ENCODE data around the gene DAB2IP. TPM values are rescaled to one million over a fixed set of nuclear protein-coding genes. Genes with fewer than 3 reads are reported as not detected.
"Not testable (repeated sequence)": the region's sequence is repeated elsewhere in the genome, so short reads cannot be mapped to it uniquely, and the experiment has no call there.

Gene DAB2IP
- total RNA-seq, 1 donor from 2014 or later = 38.0 TPM

DNA sequence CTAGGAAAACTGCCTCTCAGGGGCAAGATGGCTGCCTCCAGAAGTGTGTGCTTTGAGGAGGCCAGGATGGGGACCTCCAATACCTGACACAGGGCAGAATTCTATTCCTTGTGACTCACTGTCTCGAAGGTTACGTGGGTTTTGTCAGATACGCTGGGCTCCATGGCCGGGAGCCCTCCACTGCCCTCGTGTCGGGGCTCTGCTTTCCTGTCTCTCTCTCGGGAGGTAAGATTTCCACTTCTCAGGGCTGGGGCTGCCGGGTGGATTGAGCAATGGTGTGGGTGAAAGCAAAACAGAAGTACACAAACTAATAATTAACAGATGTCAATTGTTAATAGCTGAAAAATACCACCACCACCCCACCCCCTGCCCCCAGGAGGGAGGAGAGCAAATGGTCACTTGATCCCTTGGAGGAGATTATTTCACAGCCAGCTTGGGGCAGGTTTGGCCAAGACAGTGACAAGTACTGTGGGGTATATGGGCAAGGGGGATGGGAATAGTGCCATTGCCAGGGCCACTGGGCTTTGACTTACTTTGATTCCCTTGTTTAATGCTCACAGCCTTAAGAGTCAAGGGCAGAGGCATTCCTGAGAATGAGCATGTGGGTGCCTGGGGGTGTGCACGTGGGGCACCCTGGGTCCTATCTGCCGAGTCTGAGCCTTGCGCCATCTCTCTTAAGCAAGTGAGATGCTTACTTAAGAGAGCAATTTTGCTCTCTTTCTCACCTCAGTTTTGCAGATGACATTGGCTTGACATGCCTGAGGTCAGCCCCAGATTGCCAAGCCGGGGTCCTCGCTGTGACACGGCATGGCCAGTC is 28.8 kb upstream of the DAB2IP start:
- H3K4me3 ChIP-seq (ENCODE audit: low read depth, low read length) = no peak overlapping the region
- no peaks in the 10 kb centered on the region for H3K27me3 ChIP-seq (ENCODE audit: control insufficient read depth, insufficient read depth, low read length)
- TF ChIP-seq, protein P1, sequence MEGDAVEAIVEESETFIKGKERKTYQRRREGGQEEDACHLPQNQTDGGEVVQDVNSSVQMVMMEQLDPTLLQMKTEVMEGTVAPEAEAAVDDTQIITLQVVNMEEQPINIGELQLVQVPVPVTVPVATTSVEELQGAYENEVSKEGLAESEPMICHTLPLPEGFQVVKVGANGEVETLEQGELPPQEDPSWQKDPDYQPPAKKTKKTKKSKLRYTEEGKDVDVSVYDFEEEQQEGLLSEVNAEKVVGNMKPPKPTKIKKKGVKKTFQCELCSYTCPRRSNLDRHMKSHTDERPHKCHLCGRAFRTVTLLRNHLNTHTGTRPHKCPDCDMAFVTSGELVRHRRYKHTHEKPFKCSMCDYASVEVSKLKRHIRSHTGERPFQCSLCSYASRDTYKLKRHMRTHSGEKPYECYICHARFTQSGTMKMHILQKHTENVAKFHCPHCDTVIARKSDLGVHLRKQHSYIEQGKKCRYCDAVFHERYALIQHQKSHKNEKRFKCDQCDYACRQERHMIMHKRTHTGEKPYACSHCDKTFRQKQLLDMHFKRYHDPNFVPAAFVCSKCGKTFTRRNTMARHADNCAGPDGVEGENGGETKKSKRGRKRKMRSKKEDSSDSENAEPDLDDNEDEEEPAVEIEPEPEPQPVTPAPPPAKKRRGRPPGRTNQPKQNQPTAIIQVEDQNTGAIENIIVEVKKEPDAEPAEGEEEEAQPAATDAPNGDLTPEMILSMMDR (IDR thresholded peaks at IDR 0.05; ENCODE audit: insufficient read depth, low read length, poor library complexity, severe bottlenecking) = no peak
- H3K36me3 ChIP-seq (ENCODE audit: control insufficient read depth, insufficient read depth, low read length) = no peaks in the 10 kb centered on the region
- no peak for DNase-seq (ENCODE audit: low read depth)

DNA sequence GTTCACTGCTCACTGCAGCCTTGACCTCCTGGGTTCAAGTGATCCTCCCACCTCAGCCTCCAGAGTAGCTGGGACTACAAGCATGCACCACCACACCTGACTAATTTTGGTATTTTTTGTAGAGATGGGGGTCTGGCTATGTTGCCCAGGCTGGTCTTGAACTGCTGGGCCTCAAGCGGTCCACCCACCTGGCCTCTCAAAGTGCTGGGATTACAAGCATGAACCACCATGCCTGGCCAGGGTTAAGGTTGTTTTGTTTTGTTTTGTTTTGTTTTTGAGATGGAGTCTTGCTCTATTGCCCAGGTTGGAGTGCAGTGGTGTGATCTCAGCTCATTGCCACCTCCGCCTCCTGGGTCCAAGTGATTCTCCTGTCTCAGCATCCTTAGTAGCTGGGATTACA is 28.0 kb upstream of the DAB2IP start:
- H3K4me3 ChIP-seq (ENCODE audit: low read depth, low read length); H3K36me3 ChIP-seq (ENCODE audit: control insufficient read depth, insufficient read depth, low read length); H3K27me3 ChIP-seq (ENCODE audit: control insufficient read depth, insufficient read depth, low read length); DNase-seq (ENCODE audit: low read depth): not testable (repeated sequence)

DNA sequence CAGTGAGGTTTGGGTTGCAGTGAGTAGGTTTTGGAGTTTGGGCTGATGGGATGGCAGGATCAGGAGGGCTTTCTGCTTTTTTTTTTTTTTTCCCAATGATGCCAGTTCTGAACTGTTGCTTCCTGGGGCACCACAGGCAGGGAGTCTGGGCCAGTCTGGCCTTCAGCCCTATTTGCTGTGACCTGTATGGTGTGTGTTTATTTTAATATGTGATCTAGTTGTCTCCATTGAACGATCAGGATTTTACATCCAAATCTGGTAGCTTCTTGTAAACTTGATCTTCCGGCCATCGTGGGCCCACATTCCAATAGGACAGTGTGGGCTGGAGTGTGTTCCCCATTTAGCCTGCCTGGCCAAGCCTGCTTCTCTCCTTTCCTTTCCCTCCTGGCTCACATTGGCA is 25.8 kb upstream of the DAB2IP start:
- DNase-seq (ENCODE audit: low read depth) = no peak
- Histone ChIP-seq H3K4me3 (ENCODE audit: low read depth, low read length) (no peak overlapping the region), H3K27me3 (ENCODE audit: control insufficient read depth, insufficient read depth, low read length) (no peaks in the 10 kb centered on the region), H3K36me3 (ENCODE audit: control insufficient read depth, insufficient read depth, low read length) (no peaks in the 10 kb centered on the region)
- TF ChIP-seq, protein P1 (IDR thresholded peaks at IDR 0.05; ENCODE audit: insufficient read depth, low read length, poor library complexity, severe bottlenecking) = no peak

DNA sequence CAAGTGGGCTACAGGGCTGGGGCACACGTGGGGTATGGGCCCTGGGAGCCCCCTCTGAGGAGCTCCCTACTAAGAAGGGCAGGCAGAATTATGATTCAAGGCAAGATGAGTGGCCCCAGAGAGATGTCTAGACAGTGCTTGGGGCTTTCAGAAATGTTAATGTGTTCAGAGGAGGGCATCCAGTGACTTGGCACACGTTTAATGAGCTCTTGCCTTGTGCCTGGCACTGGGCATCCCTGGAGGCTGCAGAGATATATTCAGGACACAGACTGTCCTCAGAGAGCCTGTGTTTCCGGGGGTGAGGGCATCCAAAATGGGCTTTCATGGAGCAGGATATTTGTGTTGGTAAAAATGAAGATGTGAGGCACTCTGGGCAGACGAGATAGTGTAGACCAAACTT is 25.4 kb upstream of the DAB2IP start:
- H3K36me3 ChIP-seq (ENCODE audit: control insufficient read depth, insufficient read depth, low read length) = no peaks in the 10 kb centered on the region
- TF ChIP-seq, protein P1 (IDR thresholded peaks at IDR 0.05; ENCODE audit: insufficient read depth, low read length, poor library complexity, severe bottlenecking) = no peak

DNA sequence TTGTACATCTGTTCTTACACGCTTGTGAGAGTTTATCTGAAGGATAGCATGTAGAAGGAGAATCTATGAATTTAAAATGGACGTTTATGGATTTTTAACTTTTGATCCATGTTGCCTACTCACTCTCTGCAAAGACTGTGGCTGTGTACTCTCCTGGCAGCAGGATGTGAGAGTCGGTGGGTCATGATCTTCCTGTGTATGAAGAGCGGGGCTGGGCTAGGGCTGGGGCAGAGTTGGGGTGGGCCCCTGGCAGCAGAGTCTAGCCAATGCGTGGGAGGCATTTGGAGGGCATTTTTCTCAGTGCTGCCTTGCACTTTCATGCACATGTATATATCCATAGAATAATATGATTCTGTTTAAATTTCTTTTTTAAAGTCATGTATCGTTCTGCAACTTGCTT is 24.0 kb upstream of the DAB2IP start:
- H3K36me3 ChIP-seq (ENCODE audit: control insufficient read depth, insufficient read depth, low read length) = no peaks in the 10 kb centered on the region
- TF ChIP-seq, protein P1 (IDR thresholded peaks at IDR 0.05; ENCODE audit: insufficient read depth, low read length, poor library complexity, severe bottlenecking) = no peak

More for the DNA sequence above, 25.4 kb upstream of the DAB2IP start:
- no peak overlapping the region for H3K4me3 ChIP-seq (ENCODE audit: low read depth, low read length)
- DNase-seq (ENCODE audit: low read depth) = no peak
- H3K27me3 ChIP-seq (ENCODE audit: control insufficient read depth, insufficient read depth, low read length) = no peaks in the 10 kb centered on the region

DNA sequence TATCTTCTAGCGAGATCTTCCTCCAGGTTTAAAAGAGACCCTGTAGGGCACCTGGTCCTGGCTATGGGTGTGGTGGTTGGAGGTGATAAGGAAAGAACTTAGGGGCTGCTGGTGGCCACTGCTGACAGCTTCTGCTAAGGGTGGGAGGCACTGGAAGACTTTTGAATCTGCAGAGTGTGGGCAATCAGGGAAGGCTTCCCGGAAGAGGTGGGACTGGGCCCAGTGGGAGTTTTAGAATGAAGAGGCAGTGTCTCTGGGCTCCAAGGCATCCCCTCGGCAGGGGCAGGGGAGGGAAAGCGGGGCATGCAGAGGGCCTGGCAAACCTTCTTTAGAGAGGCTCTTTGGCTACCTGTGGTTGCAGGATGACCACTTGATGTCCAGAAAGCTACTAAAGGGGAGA is 23.0 kb upstream of the DAB2IP start:
- TF ChIP-seq, protein P1 (IDR thresholded peaks at IDR 0.05; ENCODE audit: insufficient read depth, low read length, poor library complexity, severe bottlenecking) = no peak
- no peaks in the 10 kb centered on the region for H3K36me3 ChIP-seq (ENCODE audit: control insufficient read depth, insufficient read depth, low read length)

More for the DNA sequence above, 24.0 kb upstream of the DAB2IP start:
- Histone ChIP-seq H3K27me3 (ENCODE audit: control insufficient read depth, insufficient read depth, low read length) (no peaks in the 10 kb centered on the region), H3K4me3 (ENCODE audit: low read depth, low read length) (no peak overlapping the region)
- DNase-seq (ENCODE audit: low read depth) = no peak

More for the DNA sequence above, 23.0 kb upstream of the DAB2IP start:
- Histone ChIP-seq H3K4me3 (ENCODE audit: low read depth, low read length) (no peak overlapping the region), H3K27me3 (ENCODE audit: control insufficient read depth, insufficient read depth, low read length) (no peaks in the 10 kb centered on the region)
- no peak for DNase-seq (ENCODE audit: low read depth)
